Trophoblast cell (in vitro differentiated cells and primary cell): Measurements from ENCODE around the gene PODXL.
"Not testable (repeated sequence)": the region's sequence is repeated elsewhere in the genome, so short reads cannot be mapped to it uniquely, and the experiment has no call there.

Experiments
- DNase-seq, 2 donors: peaks; one replicate each; pipeline ENCODE4 v3.0.0-alpha.2; 2016
- H2AFZ ChIP-seq: 2 replicates; pipeline ENCODE4 v1.6.1; 2013; ENCODE audit warnings: low read length, moderate library complexity, mild to moderate bottlenecking; ENCODE audit not compliant: insufficient read depth, poor library complexity
- H2AK5ac ChIP-seq: 2 replicates; pipeline ENCODE4 v1.6.1; 2013; ENCODE audit warnings: mild to moderate bottlenecking, low read length
- H2BK120ac ChIP-seq: 2 replicates; pipeline ENCODE4 v1.6.1; 2013; ENCODE audit warnings: low read length, mild to moderate bottlenecking, moderate library complexity; ENCODE audit not compliant: insufficient read depth, poor library complexity
- H2BK12ac ChIP-seq: 2 replicates; pipeline ENCODE4 v1.6.1; 2013; ENCODE audit warnings: mild to moderate bottlenecking, low read length, moderate library complexity
- H2BK5ac ChIP-seq: 2 replicates; pipeline ENCODE4 v1.6.1; 2013; ENCODE audit warnings: low read length, low read depth, moderate library complexity, mild to moderate bottlenecking; ENCODE audit not compliant: poor library complexity
- H3K14ac ChIP-seq: 2 replicates; pipeline ENCODE4 v1.6.1; 2013; ENCODE audit warnings: mild to moderate bottlenecking, low read length
- H3K18ac ChIP-seq: 2 replicates; pipeline ENCODE4 v1.6.1; 2013; ENCODE audit warnings: mild to moderate bottlenecking, low read length
- H3K23ac ChIP-seq: 2 replicates; pipeline ENCODE4 v1.6.1; 2013; ENCODE audit warnings: low read length
- H3K27ac ChIP-seq: 2 replicates; pipeline ENCODE4 v1.5.1; 2013; ENCODE audit warnings: low read depth, mild to moderate bottlenecking, inconsistent platforms, low read length, moderate library complexity
- H3K27me3 ChIP-seq: 2 replicates; pipeline ENCODE4 v1.6.1; 2013; ENCODE audit warnings: inconsistent platforms, mild to moderate bottlenecking, low read length, moderate library complexity; ENCODE audit not compliant: insufficient read depth
- H3K36me3 ChIP-seq, 2 experiments: 1 replicate in 1 of 2; 2 replicates in 1 of 2; pipeline ENCODE4 v1.6.1; 2013; ENCODE audit warnings: low read length in 2 of 2, mild to moderate bottlenecking in 2 of 2, moderate library complexity in 1 of 2; ENCODE audit not compliant: insufficient read depth in 2 of 2, control insufficient read depth in 1 of 2
- H3K4ac ChIP-seq: 2 replicates; pipeline ENCODE4 v1.6.1; 2013; ENCODE audit warnings: low read depth, mild to moderate bottlenecking, low read length, moderate library complexity
- H3K4me1 ChIP-seq, 2 experiments: 1 replicate in 1 of 2; 2 replicates in 1 of 2; pipeline ENCODE4 v1.6.1; 2013; ENCODE audit warnings: low read length in 2 of 2, mild to moderate bottlenecking in 2 of 2, moderate library complexity in 1 of 2; ENCODE audit not compliant: insufficient read depth in 2 of 2, control insufficient read depth in 1 of 2
- H3K4me2 ChIP-seq: 2 replicates; pipeline ENCODE4 v1.6.1; 2013; ENCODE audit warnings: inconsistent platforms, mild to moderate bottlenecking, low read length, moderate library complexity
- H3K4me3 ChIP-seq: 2 replicates; pipeline ENCODE4 v1.5.1; 2013; ENCODE audit warnings: mild to moderate bottlenecking, low read depth, low read length, inconsistent platforms
- H3K79me1 ChIP-seq: one replicate; pipeline ENCODE4 v1.6.1; 2013; ENCODE audit warnings: low read length
- H3K79me2 ChIP-seq: 2 replicates; pipeline ENCODE4 v1.6.1; 2013; ENCODE audit warnings: low read length, mild to moderate bottlenecking; ENCODE audit not compliant: control insufficient read depth, insufficient read depth, poor library complexity
- H3K9ac ChIP-seq: 2 replicates; pipeline ENCODE4 v1.6.1; 2013; ENCODE audit warnings: mild to moderate bottlenecking, low read length
- H3K9me3 ChIP-seq: 2 replicates; pipeline ENCODE4 v1.6.1; 2013; ENCODE audit warnings: low read depth, mild to moderate bottlenecking, control low read depth, inconsistent platforms, low read length; ENCODE audit not compliant: insufficient read depth
- H4K12ac ChIP-seq: 2 replicates; pipeline ENCODE4 v1.6.1; 2013; ENCODE audit warnings: low read depth, mild to moderate bottlenecking, low read length, moderate library complexity
- H4K8ac ChIP-seq: 2 replicates; pipeline ENCODE4 v1.6.1; 2013; ENCODE audit warnings: low read depth, mild to moderate bottlenecking, low read length, moderate library complexity
- H4K91ac ChIP-seq: one replicate; pipeline ENCODE4 v1.6.1; 2013; ENCODE audit warnings: low read depth, mild to moderate bottlenecking, low read length, moderate library complexity
- WGBS: extraction: QIAGEN DNeasy Blood & Tissue Kit; methylation state at CpG from one replicate; pipeline ENCODE4 v1.1.7; 2013; ENCODE audit warnings: missing lambda C conversion rate; ENCODE audit not compliant: insufficient read length, insufficient coverage; ENCODE audit errors: extremely low coverage; 5-methylcytosine and 5-hydroxymethylcytosine counted together

The PODXL gene

DNA sequence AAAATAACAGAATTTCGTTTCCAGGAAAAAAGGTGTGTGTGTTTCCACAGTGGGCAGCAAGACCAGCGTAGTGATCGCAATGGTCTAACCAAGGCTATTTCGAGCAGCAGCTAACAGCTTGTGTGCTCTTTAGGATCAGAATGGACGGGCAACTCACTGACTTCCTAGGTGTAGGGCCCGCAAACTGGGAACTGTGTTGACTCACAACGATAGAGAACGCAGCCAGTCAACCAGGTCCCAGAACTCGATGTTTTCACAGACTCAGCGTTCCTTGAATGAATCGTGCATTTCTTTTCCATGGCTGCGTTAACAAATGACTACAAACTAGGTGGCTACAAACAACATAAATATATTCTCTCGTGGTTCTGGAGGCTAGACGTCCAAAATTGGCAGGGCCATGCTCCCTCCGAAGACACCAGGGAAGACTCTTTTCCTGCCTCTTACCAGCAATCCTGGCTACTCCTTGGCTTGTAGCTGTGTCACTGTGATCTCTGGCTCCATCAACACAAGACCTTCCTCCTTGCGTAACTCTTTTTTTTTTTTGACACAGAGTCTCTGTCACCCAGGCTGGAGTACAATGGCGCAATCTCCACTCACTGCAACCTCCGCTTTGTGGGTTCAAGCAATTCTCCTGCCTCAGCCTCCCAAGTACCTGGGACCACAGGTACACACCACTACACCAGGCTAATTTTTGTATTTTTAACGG lies 39.1 kb downstream of the PODXL start:
- Histone ChIP-seq H4K91ac (no peak overlapping the region), H4K12ac (no peak overlapping the region), H3K4me3 (no peak overlapping the region), H3K4ac (no peak overlapping the region), H3K4me1 (peaks cover 5% of the 10 kb centered on the region in 2 experiments), H3K36me3 (no peaks in the 10 kb centered on the region), H3K23ac (no peak overlapping the region), H3K14ac (no peak overlapping the region), H3K9ac (no peak overlapping the region), H2BK12ac (no peak overlapping the region), H2BK5ac (no peak overlapping the region), H3K27ac (no peak overlapping the region), H3K18ac (no peak overlapping the region), H3K27me3 (no peaks in the 10 kb centered on the region), H3K4me2 (no peak overlapping the region), H2BK120ac (no peak overlapping the region), H4K8ac (no peak overlapping the region), H2AFZ (no peak overlapping the region), H3K9me3 (no peaks in the 10 kb centered on the region), H3K79me1 (no peaks in the 10 kb centered on the region), H3K79me2 (peaks cover 1% of the 10 kb centered on the region), H2AK5ac (no peak overlapping the region)
- DNase-seq, result no peak
- WGBS, result no CpG with 5 or more reads among the region's 19 CpGs

DNA sequence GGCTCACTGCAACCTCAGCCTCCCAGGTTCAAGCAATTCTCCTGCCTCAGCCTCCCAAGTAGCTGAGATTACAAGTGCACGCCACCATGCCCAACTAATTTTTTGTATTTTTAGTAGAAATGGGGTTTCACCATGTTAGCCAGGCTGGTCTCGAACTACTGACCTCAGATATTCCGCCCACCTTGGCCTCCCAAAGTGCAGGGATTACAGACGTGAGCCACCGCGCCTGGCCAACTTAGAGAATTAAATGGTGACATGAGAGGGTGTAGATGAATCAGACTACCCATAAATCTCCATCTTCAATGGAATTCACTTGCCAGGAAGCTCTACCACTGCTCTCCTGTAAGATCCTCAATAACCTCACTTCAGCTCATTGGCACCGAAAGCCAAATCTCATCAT lies 41.0 kb downstream of the PODXL start:
- not testable (repeated sequence) for H4K8ac ChIP-seq, H3K4me2 ChIP-seq, H3K79me2 ChIP-seq, H3K36me3 ChIP-seq, H4K91ac ChIP-seq, H3K27me3 ChIP-seq, H3K9me3 ChIP-seq, H2AFZ ChIP-seq, H2BK120ac ChIP-seq, H2BK5ac ChIP-seq, H3K23ac ChIP-seq, H3K18ac ChIP-seq, H3K4me3 ChIP-seq, H4K12ac ChIP-seq, H3K27ac ChIP-seq, DNase-seq, H3K79me1 ChIP-seq, H2AK5ac ChIP-seq, H3K9ac ChIP-seq, H2BK12ac ChIP-seq, H3K4ac ChIP-seq, H3K4me1 ChIP-seq, H3K14ac ChIP-seq
- WGBS, result no CpG with 5 or more reads among the region's 7 CpGs

DNA sequence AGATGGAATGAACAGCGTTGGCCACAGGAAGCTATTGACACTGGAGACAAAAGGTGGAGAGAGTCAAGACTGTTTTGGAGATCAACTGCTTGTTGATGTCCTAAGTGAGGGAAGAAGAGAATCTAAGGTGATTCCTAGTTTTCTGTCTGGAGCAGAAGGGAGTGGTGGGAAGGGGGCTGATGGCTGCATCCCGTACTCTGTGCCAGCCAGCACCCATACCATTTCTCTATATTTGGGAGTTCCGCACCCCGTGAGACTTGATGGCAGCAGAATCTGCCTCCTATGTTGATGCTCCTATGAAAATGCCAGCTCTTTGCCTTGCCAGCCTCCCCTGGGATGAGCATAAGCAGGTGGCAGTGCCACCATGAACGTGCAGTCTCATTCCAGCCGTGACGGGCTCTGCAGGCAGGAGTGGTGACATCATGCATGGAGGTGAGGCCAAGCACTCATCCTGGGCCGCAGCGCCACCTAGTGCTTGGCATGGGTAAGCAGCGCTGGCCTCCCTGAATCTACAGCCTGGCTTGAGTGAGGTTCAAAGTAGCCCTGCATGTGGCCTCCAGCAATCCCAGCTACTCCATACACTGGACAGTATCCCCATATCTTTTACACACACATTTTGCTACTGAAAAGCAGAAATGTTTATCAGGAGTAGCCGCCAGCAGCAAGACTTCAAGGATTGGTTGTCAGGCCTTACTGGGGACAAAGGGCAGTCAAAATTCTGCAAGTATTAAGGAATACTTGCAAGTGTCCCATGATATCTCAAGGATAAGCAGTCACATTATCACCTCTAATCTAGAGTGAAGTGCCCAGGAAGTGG lies 43.0 kb downstream of the PODXL start:
- no peaks in the 10 kb centered on the region for H3K79me1 ChIP-seq
- H3K23ac ChIP-seq, result no peak overlapping the region
- peaks cover 15 to 20% of the 10 kb centered on the region in 2 experiments for H3K36me3 ChIP-seq
- DNase-seq, result peak; percentile 86 to 95
- no peaks in the 10 kb centered on the region for H3K79me2 ChIP-seq
- H3K9ac ChIP-seq, result no peak overlapping the region
- H2AFZ ChIP-seq, result no peak overlapping the region
- no peak overlapping the region for H3K4ac ChIP-seq
- H3K4me3 ChIP-seq, result no peak overlapping the region
- no peak overlapping the region for H2BK5ac ChIP-seq
- no peak overlapping the region for H3K18ac ChIP-seq
- H3K4me1 ChIP-seq, result peaks cover 2% of the 10 kb centered on the region in 2 experiments
- H2BK12ac ChIP-seq, result no peak overlapping the region
- H3K4me2 ChIP-seq, result peak overlapping the region; percentile 3
- H2AK5ac ChIP-seq, result no peak overlapping the region
- no peak overlapping the region for H4K8ac ChIP-seq
- H3K9me3 ChIP-seq, result no peaks in the 10 kb centered on the region
- H3K27ac ChIP-seq, result no peak overlapping the region
- no peak overlapping the region for H4K91ac ChIP-seq
- H2BK120ac ChIP-seq, result no peak overlapping the region
- no peak overlapping the region for H4K12ac ChIP-seq
- no CpG with 5 or more reads among the region's 11 CpGs for WGBS
- no peak overlapping the region for H3K14ac ChIP-seq
- H3K27me3 ChIP-seq, result no peaks in the 10 kb centered on the region

- Histone ChIP-seq H2AFZ (no peak overlapping the region), H3K14ac (no peak overlapping the region), H3K9ac (no peak overlapping the region), H4K91ac (no peak overlapping the region), H3K27me3 (no peaks in the 10 kb centered on the region), H3K18ac (no peak overlapping the region), H2AK5ac (no peak overlapping the region), H4K8ac (no peak overlapping the region), H3K4me2 (no peak overlapping the region), H3K23ac (no peak overlapping the region), H2BK12ac (no peak overlapping the region), H3K9me3 (no peaks in the 10 kb centered on the region), H3K4ac (no peak overlapping the region), H3K79me1 (no peaks in the 10 kb centered on the region), H2BK5ac (no peak overlapping the region), H3K27ac (no peak overlapping the region), H4K12ac (no peak overlapping the region), H3K4me1 (peaks cover 2% of the 10 kb centered on the region in 2 experiments), H3K79me2 (no peaks in the 10 kb centered on the region), H2BK120ac (no peak overlapping the region), H3K36me3 (peaks cover 20 to 29% of the 10 kb centered on the region in 2 experiments), H3K4me3 (no peak overlapping the region)
- DNase-seq, result no peak
- no CpG with 5 or more reads among the region's 15 CpGs for WGBS
These were observed 44.5 kb downstream of the PODXL start for GRCh38 chr7:131511774-131512535.
